Ishikawa (cell line): ENCODE results near the gene OR2A2.

Experiments
- CREB1 ChIP-seq: IDR thresholded peaks from 2 replicates; pipeline ENCODE4 v1.6.1; 2012; ENCODE audit warnings: low read depth
- EGR1 ChIP-seq: IDR thresholded peaks from 2 replicates; pipeline ENCODE4 v1.6.1; 2012
- FOXM1 ChIP-seq: IDR thresholded peaks from 2 replicates; pipeline ENCODE4 v1.6.1; 2012; ENCODE audit warnings: low read depth, borderline replicate concordance
- NFIC ChIP-seq: IDR thresholded peaks from 2 replicates; pipeline ENCODE4 v1.6.1; 2012
- RAD21 ChIP-seq: IDR thresholded peaks from 2 replicates; pipeline ENCODE4 v1.6.1; 2012; ENCODE audit warnings: low read depth
- TCF12 ChIP-seq: IDR thresholded peaks from 2 replicates; pipeline ENCODE4 v1.6.1; 2012; ENCODE audit warnings: low read depth
- TEAD4 ChIP-seq: IDR thresholded peaks from 2 replicates; pipeline ENCODE4 v1.6.1; 2012
- TF ChIP-seq, protein P1 (sequence below): IDR thresholded peaks from 2 replicates; pipeline ENCODE4 v1.6.1; 2012

DNA sequence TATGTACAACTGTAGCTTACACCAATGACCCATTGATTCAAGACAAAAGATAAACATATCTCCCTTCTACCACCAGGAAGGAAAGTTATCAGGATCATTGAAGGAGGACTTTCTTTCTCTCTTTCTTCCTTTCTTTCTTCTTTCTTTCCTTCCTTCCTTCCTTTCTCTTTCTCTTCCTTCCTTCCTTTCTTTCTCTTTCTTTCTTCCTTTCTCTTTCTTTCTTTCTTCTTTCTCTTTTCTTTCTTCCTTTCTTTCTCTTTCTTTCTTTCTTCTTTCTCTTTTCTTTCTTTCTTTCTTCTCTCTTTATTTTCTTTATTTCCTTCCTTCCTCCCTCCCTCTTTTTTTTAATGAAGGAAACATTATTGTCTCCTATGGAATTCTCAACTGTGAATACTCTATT is 10.6 kb upstream of the OR2A2 start:
- TF ChIP-seq TEAD4 (no peak), TCF12 (no peak), RAD21 (no peak), FOXM1 (no peak), NFIC (no peak), CREB1 (no peak), EGR1 (no peak)
- TF ChIP-seq, protein P1, sequence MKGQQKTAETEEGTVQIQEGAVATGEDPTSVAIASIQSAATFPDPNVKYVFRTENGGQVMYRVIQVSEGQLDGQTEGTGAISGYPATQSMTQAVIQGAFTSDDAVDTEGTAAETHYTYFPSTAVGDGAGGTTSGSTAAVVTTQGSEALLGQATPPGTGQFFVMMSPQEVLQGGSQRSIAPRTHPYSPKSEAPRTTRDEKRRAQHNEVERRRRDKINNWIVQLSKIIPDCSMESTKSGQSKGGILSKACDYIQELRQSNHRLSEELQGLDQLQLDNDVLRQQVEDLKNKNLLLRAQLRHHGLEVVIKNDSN: no peak
